ENCODE results near the gene KRTAP26-1.

- TF ChIP-seq CTCF (conservative IDR thresholded peaks at IDR 0.05; ENCODE audit: low read length) (no peak), EZH2phosphoT487 (IDR thresholded peaks at IDR 0.05; ENCODE audit: borderline replicate concordance) (no peak)
Measured at GRCh38 chr21:30337276-30337744, 17.2 kb upstream of the KRTAP26-1 start, which contains the start of gene KRTAP27-1.
